ENCODE results near the gene NUP35. TPM values are rescaled to one million over a fixed set of nuclear protein-coding genes. Genes with fewer than 3 reads are reported as not detected.

The NUP35 gene, protein sequence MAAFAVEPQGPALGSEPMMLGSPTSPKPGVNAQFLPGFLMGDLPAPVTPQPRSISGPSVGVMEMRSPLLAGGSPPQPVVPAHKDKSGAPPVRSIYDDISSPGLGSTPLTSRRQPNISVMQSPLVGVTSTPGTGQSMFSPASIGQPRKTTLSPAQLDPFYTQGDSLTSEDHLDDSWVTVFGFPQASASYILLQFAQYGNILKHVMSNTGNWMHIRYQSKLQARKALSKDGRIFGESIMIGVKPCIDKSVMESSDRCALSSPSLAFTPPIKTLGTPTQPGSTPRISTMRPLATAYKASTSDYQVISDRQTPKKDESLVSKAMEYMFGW
- 10 to 100 TPM; 23.5 to 24.9 TPM for total RNA-seq

DNA sequence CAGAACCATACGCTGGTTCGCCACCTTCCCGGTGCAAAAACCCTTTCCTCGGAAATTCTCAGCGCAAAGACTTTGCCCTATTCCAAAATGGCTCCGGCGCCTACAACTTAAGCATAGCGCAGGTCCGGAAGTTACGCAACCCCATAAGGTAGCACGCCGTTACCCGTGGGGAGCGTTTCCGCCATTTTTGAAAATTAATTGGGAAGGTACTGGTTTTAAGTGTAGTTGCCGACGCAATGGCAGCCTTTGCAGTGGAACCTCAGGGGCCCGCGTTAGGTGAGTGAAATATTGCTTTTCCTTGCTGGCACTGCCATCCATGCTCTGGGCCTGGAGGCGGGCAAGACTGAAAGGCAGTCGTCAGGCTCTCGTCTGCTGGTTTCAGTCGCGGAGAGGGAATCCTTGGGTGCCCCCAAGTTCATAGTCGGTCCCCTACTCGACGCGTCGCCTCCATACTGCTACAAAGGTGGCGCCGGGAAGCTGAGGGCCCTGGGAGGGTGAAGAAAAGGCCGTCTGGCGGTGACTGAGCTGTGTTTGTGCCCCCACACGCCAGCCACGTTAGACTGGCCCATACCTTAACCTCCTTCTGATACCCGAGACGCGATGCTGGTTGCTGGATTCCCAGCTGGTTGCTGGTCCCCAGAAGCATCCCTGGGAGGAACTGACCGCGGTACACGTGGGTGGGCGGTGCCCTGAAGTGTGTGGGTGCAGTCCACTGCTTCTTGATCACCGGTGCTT lies at the start of gene NUP35:
TSS of gene NUP35 (plus strand) at position 222 of the 735 bp plus-strand sequence. CDS start at position 237, 15 bp downstream.
- H3K27ac Mint-ChIP-seq: peak within 1 kb of the TSS; percentile 99
- peaks cover 17% of the 10 kb centered on the region for H3K27me3 Mint-ChIP-seq
- peaks cover 5% of the 10 kb centered on the region for H3K36me3 Mint-ChIP-seq
- CTCF ChIA-PET: interaction anchor here (0.8 to 2.8 kb wide), 5 partner anchors 14 to 458 kb away, joined by 3 to 7 read pairs (median 3); partner anchors contain the start of gene DUSP19
- ATAC-seq (peak; percentile 95), DNase-seq (peak; percentile 90)
- H3K4me1 Mint-ChIP-seq: peaks cover 34% of the 10 kb centered on the region
- peak within 1 kb of the TSS; percentile 96 for H3K4me3 Mint-ChIP-seq
- H3K9me3 Mint-ChIP-seq (ENCODE audit: low read depth): no peaks in the 10 kb centered on the region

- peaks cover 2% of the 10 kb centered on the region for H3K27me3 Mint-ChIP-seq
- H3K9me3 Mint-ChIP-seq (ENCODE audit: low read depth): no peaks in the 10 kb centered on the region
- CTCF ChIA-PET: no interaction called here
- H3K27ac Mint-ChIP-seq: peak overlapping the region; percentile 62
- DNase-seq (no peak), ATAC-seq (no peak)
- peaks cover 16% of the 10 kb centered on the region for H3K4me1 Mint-ChIP-seq
- H3K4me3 Mint-ChIP-seq: peak overlapping the region; percentile 91
- H3K36me3 Mint-ChIP-seq: no peaks in the 10 kb centered on the region
Measured at GRCh38 chr2:183078163-183078463, 46.1 kb upstream of the NUP35 start.

GRCh38 chr2:183078464-183079138 lies 45.6 kb upstream of the NUP35 start, which contains the start of gene DUSP19:
Gene DUSP19 (plus strand): TSS chr2:183078747. CDS start chr2:183078934, 187 bp downstream.
- DNase-seq (peak; percentile 91), ATAC-seq (peak; percentile 91)
- H3K27me3 Mint-ChIP-seq: no peaks in the 10 kb centered on the region
- no peaks in the 10 kb centered on the region for H3K36me3 Mint-ChIP-seq
- H3K9me3 Mint-ChIP-seq (ENCODE audit: low read depth): no peaks in the 10 kb centered on the region
- peak within 1 kb of the TSS; percentile 91 for H3K4me3 Mint-ChIP-seq
- H3K4me1 Mint-ChIP-seq: peaks cover 16% of the 10 kb centered on the region
- H3K27ac Mint-ChIP-seq: peak within 1 kb of the TSS; percentile 62
- CTCF ChIA-PET: interaction anchor here (1.4 kb wide), 1 partner anchor 46 kb away, joined by 7 read pairs; the partner anchor contains the start of gene NUP35

GRCh38 chr2:183079139-183079775 lies 45.0 kb upstream of the NUP35 start:
- peak overlapping the region; percentile 91 for H3K4me3 Mint-ChIP-seq
- CTCF ChIA-PET: interaction anchor here (1.4 kb wide), 1 partner anchor 45 kb away, joined by 7 read pairs; the partner anchor contains the start of gene NUP35
- peaks cover 16% of the 10 kb centered on the region for H3K4me1 Mint-ChIP-seq
- no peaks in the 10 kb centered on the region for H3K27me3 Mint-ChIP-seq
- no peaks in the 10 kb centered on the region for H3K36me3 Mint-ChIP-seq
- peak; percentile 26 for ATAC-seq
- no peaks in the 10 kb centered on the region for H3K9me3 Mint-ChIP-seq (ENCODE audit: low read depth)
- peak overlapping the region; percentile 62 for H3K27ac Mint-ChIP-seq
- no peak for DNase-seq

DNA sequence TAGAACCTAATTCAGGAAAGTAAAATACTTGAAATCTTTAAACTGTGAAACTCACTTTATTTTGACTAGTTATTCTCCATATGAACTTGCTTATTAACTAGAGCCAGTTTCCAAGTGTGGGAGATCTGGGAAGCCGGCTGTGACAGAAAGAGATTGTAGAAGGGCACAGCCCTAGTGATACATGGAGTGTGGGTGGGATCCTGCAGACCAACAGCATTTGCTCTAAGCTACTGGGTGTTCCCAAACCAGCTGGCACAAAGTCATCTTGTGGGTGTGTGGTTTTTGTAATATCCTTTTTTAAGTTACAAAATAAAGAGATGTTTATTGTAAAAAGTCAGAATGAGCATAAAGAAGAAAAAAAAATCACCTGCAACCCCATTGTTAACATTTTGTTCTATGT lies 42.3 kb upstream of the NUP35 start:
- CTCF ChIA-PET: no interaction called here
- H3K9me3 Mint-ChIP-seq (ENCODE audit: low read depth): no peaks in the 10 kb centered on the region
- DNase-seq (no peak), ATAC-seq (no peak)
- no peaks in the 10 kb centered on the region for H3K36me3 Mint-ChIP-seq
- no peak overlapping the region for H3K4me3 Mint-ChIP-seq
- H3K27me3 Mint-ChIP-seq: no peaks in the 10 kb centered on the region
- H3K4me1 Mint-ChIP-seq: peaks cover 16% of the 10 kb centered on the region
- no peak overlapping the region for H3K27ac Mint-ChIP-seq

DNA sequence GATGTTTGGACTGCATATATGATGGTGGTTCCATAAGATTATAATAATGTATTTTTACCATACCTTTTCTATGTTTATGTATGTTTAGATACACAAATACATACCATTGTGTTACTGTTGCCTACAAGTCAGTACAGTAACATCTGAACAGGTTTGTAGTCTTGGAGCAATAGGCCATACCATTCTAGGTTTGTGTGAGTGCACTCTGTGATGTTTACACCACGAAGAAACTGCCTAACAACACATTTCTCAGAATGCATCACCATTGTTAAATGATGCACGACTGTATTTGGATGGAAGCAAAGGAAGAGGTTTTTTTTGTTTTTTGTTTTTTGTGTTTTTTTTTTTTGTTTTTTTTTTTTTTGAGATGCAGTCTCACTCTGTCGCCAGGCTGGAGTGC lies 36.2 kb upstream of the NUP35 start:
- Mint-ChIP-seq H3K4me3 (no peak overlapping the region), H3K36me3 (peaks cover 2% of the 10 kb centered on the region), H3K9me3 (ENCODE audit: low read depth) (no peaks in the 10 kb centered on the region), H3K27ac (no peak overlapping the region), H3K4me1 (peaks cover 2% of the 10 kb centered on the region), H3K27me3 (no peaks in the 10 kb centered on the region)
- no peak for DNase-seq
- CTCF ChIA-PET: no interaction called here
- ATAC-seq: no peak

DNA sequence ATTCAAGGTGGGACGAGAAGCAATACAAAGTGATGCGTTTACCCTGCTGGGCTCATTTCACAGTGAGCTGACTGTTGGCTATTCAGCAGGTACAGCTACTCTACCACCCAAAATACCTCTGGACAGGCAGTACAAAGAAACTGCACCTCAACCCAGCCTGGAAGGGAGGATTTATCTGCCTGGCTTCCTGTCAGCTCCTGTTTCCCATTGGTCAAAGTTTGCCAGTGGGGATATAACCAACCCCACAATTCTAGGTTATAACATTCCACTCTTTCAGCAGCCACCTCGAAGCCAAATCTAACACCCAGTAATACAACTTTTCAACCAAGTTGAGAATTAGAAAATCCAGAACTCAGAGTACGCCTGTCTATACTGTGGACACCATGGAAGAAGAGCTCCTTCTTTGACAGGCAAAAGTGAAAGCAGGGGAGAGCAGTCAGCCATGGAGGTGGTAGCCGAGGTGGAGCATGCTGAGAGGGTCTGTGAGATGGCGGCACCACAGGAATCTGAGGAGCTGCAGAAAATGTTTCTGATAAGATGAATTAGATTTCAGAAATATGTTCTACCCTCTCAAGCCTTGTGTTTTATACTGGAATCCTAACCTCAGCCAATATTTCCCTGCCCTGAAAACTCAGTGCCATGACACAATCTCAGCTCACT lies 34.9 kb upstream of the NUP35 start:
- Mint-ChIP-seq H3K4me3 (no peak overlapping the region), H3K27ac (no peak overlapping the region), H3K4me1 (peaks cover 5% of the 10 kb centered on the region), H3K27me3 (no peaks in the 10 kb centered on the region), H3K9me3 (ENCODE audit: low read depth) (no peaks in the 10 kb centered on the region), H3K36me3 (peaks cover 2% of the 10 kb centered on the region)
- CTCF ChIA-PET: no interaction called here
- ATAC-seq (no peak), DNase-seq (no peak)

GRCh38 chr2:183091318-183091953 lies 32.8 kb upstream of the NUP35 start:
- CTCF ChIA-PET: no interaction called here
- Mint-ChIP-seq H3K9me3 (ENCODE audit: low read depth) (no peaks in the 10 kb centered on the region), H3K36me3 (peaks cover 2% of the 10 kb centered on the region), H3K27ac (no peak overlapping the region), H3K27me3 (no peaks in the 10 kb centered on the region), H3K4me1 (peaks cover 8% of the 10 kb centered on the region), H3K4me3 (no peak overlapping the region)
- no peak for DNase-seq
- no peak for ATAC-seq

- no peak overlapping the region for H3K4me3 Mint-ChIP-seq
- peaks cover 2% of the 10 kb centered on the region for H3K36me3 Mint-ChIP-seq
- no peak overlapping the region for H3K27ac Mint-ChIP-seq
- no peaks in the 10 kb centered on the region for H3K9me3 Mint-ChIP-seq (ENCODE audit: low read depth)
- H3K27me3 Mint-ChIP-seq: no peaks in the 10 kb centered on the region
- DNase-seq: no peak
- H3K4me1 Mint-ChIP-seq: peaks cover 8% of the 10 kb centered on the region
- ATAC-seq: no peak
- CTCF ChIA-PET: no interaction called here
Measured at GRCh38 chr2:183091954-183092345, 32.3 kb upstream of the NUP35 start.

GRCh38 chr2:183093857-183094657 lies 30.2 kb upstream of the NUP35 start:
- Mint-ChIP-seq H3K27ac (no peak overlapping the region), H3K27me3 (no peaks in the 10 kb centered on the region), H3K9me3 (ENCODE audit: low read depth) (no peaks in the 10 kb centered on the region), H3K4me1 (peaks cover 6% of the 10 kb centered on the region), H3K36me3 (no peaks in the 10 kb centered on the region), H3K4me3 (no peak overlapping the region)
- no peak for ATAC-seq
- no peak for DNase-seq
- CTCF ChIA-PET: no interaction called here

DNA sequence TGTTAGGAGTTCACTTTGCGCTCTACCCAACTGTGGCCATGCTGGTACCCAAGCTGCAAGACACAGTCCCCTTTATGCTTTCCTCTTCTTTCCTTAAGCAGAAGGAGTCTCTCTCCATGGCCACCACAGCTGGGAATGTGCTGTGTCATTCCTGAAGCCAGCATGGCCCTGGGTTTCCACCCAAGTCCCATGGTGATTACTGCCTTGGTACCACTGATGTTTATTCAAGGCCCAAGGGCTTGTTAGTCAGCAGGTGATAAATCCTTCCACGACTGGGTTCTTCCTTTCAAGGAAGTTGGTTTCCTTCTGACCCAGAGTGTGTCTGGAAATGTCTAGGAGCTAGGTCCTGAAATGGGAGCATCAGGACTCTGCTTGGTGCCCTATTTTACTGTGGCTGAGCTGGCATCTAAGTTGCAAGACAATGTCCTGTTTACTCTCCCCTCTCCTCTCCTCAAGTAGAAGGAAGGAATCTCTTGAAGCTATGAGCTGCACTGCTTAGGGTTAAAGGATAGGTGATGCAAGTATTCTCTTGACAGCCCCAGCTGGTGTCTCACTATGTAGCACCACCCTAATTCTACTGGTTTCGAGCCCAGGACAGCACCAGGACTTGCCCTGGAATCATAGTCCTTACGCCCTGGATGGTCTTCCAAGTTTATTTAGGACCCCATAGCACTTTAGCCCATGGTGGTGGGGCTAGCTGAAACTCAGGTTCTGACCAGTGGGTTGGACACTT lies 18.7 kb upstream of the NUP35 start:
- ATAC-seq (no peak), DNase-seq (no peak)
- Mint-ChIP-seq H3K4me3 (no peak overlapping the region), H3K9me3 (ENCODE audit: low read depth) (no peaks in the 10 kb centered on the region), H3K27ac (no peak overlapping the region), H3K27me3 (no peaks in the 10 kb centered on the region), H3K36me3 (no peaks in the 10 kb centered on the region), H3K4me1 (no peaks in the 10 kb centered on the region)
- CTCF ChIA-PET: interaction anchor here (0.6 kb wide), 1 partner anchor 56 kb away, joined by 3 read pairs; no protein-coding TSS in a partner anchor

All from activated CD8-positive, alpha-beta memory T cell treated with anti-CD3 and anti-CD28 coated beads, Interleukin-2, amount 10 ng/mL, durations not matched to agents 7 days and 5 days (primary cell).